Nephron progenitor cell (in vitro differentiated cells): Measurements from ENCODE around the gene PUM1.
"Not testable (repeated sequence)": the region's sequence is repeated elsewhere in the genome, so short reads cannot be mapped to it uniquely, and the experiment has no call there.

Source experiments
- DNase-seq: peaks from one replicate; pipeline ENCODE4 v3.0.0; 2021
- H3K27ac Mint-ChIP-seq: 2 replicates; pipeline ENCODE4 v1.8.0; 2021; ENCODE audit warnings: mild to moderate bottlenecking, moderate library complexity, mixed read lengths
- H3K27me3 Mint-ChIP-seq: 2 replicates; pipeline ENCODE4 v1.8.0; 2021; ENCODE audit warnings: mild to moderate bottlenecking, low read depth, mixed read lengths; ENCODE audit not compliant: poor library complexity
- H3K36me3 Mint-ChIP-seq: 2 replicates; pipeline ENCODE4 v1.8.0; 2021; ENCODE audit warnings: low read depth, mixed read lengths
- H3K4me1 Mint-ChIP-seq: 2 replicates; pipeline ENCODE4 v1.8.0; 2021; ENCODE audit warnings: mixed read lengths
- H3K4me3 Mint-ChIP-seq: 2 replicates; pipeline ENCODE4 v1.8.0; 2021; ENCODE audit warnings: mild to moderate bottlenecking, moderate library complexity, mixed read lengths
- H3K9me3 Mint-ChIP-seq: 2 replicates; pipeline ENCODE4 v1.8.0; 2021; ENCODE audit warnings: mild to moderate bottlenecking, moderate library complexity, mixed read lengths
- CTCF ChIP-seq: fragments of 200-600 bp; sonication (generic); IDR thresholded peaks from 2 replicates; pipeline ENCODE4 v1.5.0; 2021; ENCODE audit warnings: antibody characterized with exemption

Gene PUM1

GRCh38 chr1:30981172-30981571 lies 84.3 kb downstream of the PUM1 start:
- TF ChIP-seq CTCF, result no peak
- no peaks in the 10 kb centered on the region for H3K9me3 Mint-ChIP-seq
- H3K27ac Mint-ChIP-seq, result peak overlapping the region; percentile 1
- H3K4me3 Mint-ChIP-seq, result no peak overlapping the region
- peaks cover 67% of the 10 kb centered on the region for H3K36me3 Mint-ChIP-seq
- H3K4me1 Mint-ChIP-seq, result peaks cover 17% of the 10 kb centered on the region
- H3K27me3 Mint-ChIP-seq, result no peaks in the 10 kb centered on the region
- DNase-seq, result no peak

- peaks cover 19% of the 10 kb centered on the region for H3K4me1 Mint-ChIP-seq
- no peak for TF ChIP-seq CTCF
- no peak for DNase-seq
- peak overlapping the region; percentile 78 for H3K27ac Mint-ChIP-seq
- H3K27me3 Mint-ChIP-seq, result no peaks in the 10 kb centered on the region
- no peak overlapping the region for H3K4me3 Mint-ChIP-seq
- peaks cover 86% of the 10 kb centered on the region for H3K36me3 Mint-ChIP-seq
- H3K9me3 Mint-ChIP-seq, result no peaks in the 10 kb centered on the region
Observed at GRCh38 chr1:30977511-30977910, 88.0 kb downstream of the PUM1 start.

- TF ChIP-seq CTCF, result no peak
- no peaks in the 10 kb centered on the region for H3K9me3 Mint-ChIP-seq
- H3K4me1 Mint-ChIP-seq, result peaks cover 19% of the 10 kb centered on the region
- no peaks in the 10 kb centered on the region for H3K27me3 Mint-ChIP-seq
- H3K27ac Mint-ChIP-seq, result peak overlapping the region; percentile 78
- DNase-seq, result no peak
- H3K4me3 Mint-ChIP-seq, result no peak overlapping the region
- H3K36me3 Mint-ChIP-seq, result peaks cover 82% of the 10 kb centered on the region
Observed at GRCh38 chr1:30977105-30977504, 88.4 kb downstream of the PUM1 start.

GRCh38 chr1:30976143-30976542 lies 89.4 kb downstream of the PUM1 start:
- no peaks in the 10 kb centered on the region for H3K27me3 Mint-ChIP-seq
- DNase-seq, result no peak
- no peak overlapping the region for H3K27ac Mint-ChIP-seq
- H3K4me1 Mint-ChIP-seq, result peaks cover 19% of the 10 kb centered on the region
- peaks cover 82% of the 10 kb centered on the region for H3K36me3 Mint-ChIP-seq
- H3K9me3 Mint-ChIP-seq, result no peaks in the 10 kb centered on the region
- no peak overlapping the region for H3K4me3 Mint-ChIP-seq
- TF ChIP-seq CTCF, result no peak

GRCh38 chr1:30975217-30975616 lies 90.3 kb downstream of the PUM1 start:
- Mint-ChIP-seq H3K27ac (peak overlapping the region; percentile 71), H3K4me1 (peaks cover 19% of the 10 kb centered on the region), H3K27me3 (no peaks in the 10 kb centered on the region), H3K36me3 (peaks cover 83% of the 10 kb centered on the region), H3K9me3 (no peaks in the 10 kb centered on the region), H3K4me3 (no peak overlapping the region)
- no peak for TF ChIP-seq CTCF
- no peak for DNase-seq

GRCh38 chr1:30974536-30974935 lies 91.0 kb downstream of the PUM1 start:
- Mint-ChIP-seq H3K36me3 (peaks cover 84% of the 10 kb centered on the region), H3K27me3 (no peaks in the 10 kb centered on the region), H3K4me1 (peaks cover 19% of the 10 kb centered on the region), H3K4me3 (no peak overlapping the region), H3K9me3 (no peaks in the 10 kb centered on the region), H3K27ac (peak overlapping the region; percentile 71)
- no peak for TF ChIP-seq CTCF
- DNase-seq, result no peak

GRCh38 chr1:30972349-30972748 lies 93.2 kb downstream of the PUM1 start:
- H3K9me3 Mint-ChIP-seq, DNase-seq, H3K27me3 Mint-ChIP-seq, H3K4me3 Mint-ChIP-seq, H3K27ac Mint-ChIP-seq: not testable (repeated sequence)
- peaks cover 86% of the 10 kb centered on the region for H3K36me3 Mint-ChIP-seq
- H3K4me1 Mint-ChIP-seq, result peaks cover 16% of the 10 kb centered on the region
